Calu3 (cell line): ENCODE data around the gene OR52D1. TPM values are rescaled to one million over a fixed set of nuclear protein-coding genes. Genes with fewer than 3 reads are reported as not detected.

Experiments used
- BruUV-seq: library from RNA; stranded (reverse); fragments of 400-500 nt; replicated peaks from 2 replicates; lab custom pipeline; 2021; lab: Mats Ljungman, UMichigan
- CTCF ChIA-PET: fragments of 300-600 bp; sonication (Branson Sonifier 250); formaldehyde crosslinking; loops from one replicate; lab custom pipeline; 2022; ENCODE audit warnings: antibody characterized with exemption; lab: Charles Lee
- DNase-seq: peaks from one replicate; pipeline ENCODE4 v3.0.0; 2022
- H3K27ac Mint-ChIP-seq: one replicate; pipeline ENCODE4 v1.8.0; 2022; ENCODE audit warnings: mixed read lengths; ENCODE audit not compliant: unreplicated experiment
- H3K27me3 Mint-ChIP-seq: one replicate; pipeline ENCODE4 v1.8.0; 2022; ENCODE audit warnings: mixed read lengths; ENCODE audit not compliant: unreplicated experiment
- H3K36me3 Mint-ChIP-seq: one replicate; pipeline ENCODE4 v1.8.0; 2022; ENCODE audit warnings: mild to moderate bottlenecking, moderate library complexity, mixed read lengths; ENCODE audit not compliant: insufficient read depth, unreplicated experiment
- H3K4me1 Mint-ChIP-seq: one replicate; pipeline ENCODE4 v1.8.0; 2022; ENCODE audit warnings: mild to moderate bottlenecking, low read depth, mixed read lengths; ENCODE audit not compliant: unreplicated experiment
- H3K4me3 Mint-ChIP-seq: one replicate; pipeline ENCODE4 v1.8.0; 2022; ENCODE audit warnings: mild to moderate bottlenecking, low read depth, moderate library complexity, mixed read lengths; ENCODE audit not compliant: unreplicated experiment
- H3K9me3 Mint-ChIP-seq: one replicate; pipeline ENCODE4 v1.8.0; 2022; ENCODE audit warnings: low read depth, mixed read lengths; ENCODE audit not compliant: unreplicated experiment
- intact Hi-C: fragments of 100-400 bp; cut with micrococcal nuclease; formaldehyde crosslinking; loops from one replicate; pipeline ENCODE4 v1.10.0; 2022; ENCODE audit not compliant: unreplicated experiment
- total RNA-seq: library from RNA; stranded (reverse); gene quantifications from 2 replicates; pipeline ENCODE4 v1.2.3, GENCODE V29; 2022
- TF ChIP-seq, protein P1 (sequence below): fragments of 200-600 bp; IDR thresholded peaks from one replicate; pipeline ENCODE4 v1.8.0; 2022; ENCODE audit warnings: antibody characterized with exemption; ENCODE audit not compliant: unreplicated experiment

The OR52D1 gene
- total RNA-seq, 1 experiment from 2014 or later, result not detected

DNA sequence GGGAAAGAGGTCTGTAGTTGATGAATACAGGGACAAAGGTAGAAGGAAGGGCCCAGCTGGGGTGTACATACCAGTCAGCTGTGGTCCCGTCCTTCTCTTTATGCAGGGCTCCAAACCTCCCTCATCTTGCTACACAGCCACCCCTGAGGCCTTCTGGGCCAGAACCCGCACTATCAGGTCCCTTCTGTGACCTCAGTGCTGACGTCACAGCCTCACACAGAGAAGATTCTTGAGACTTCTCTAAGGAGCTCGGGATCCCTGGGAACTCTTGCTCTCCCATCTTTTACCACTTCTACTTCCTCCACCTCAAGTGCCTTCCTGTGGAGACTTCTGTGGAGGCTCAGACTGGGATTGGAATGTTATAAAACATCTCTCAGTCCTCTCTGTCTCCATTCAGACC is 21.3 kb downstream of the OR52D1 start, which contains the start of gene UBQLN3:
TSS of gene UBQLN3 (minus strand) at position 155 of the 400 bp plus-strand sequence. CDS start 399 bp downstream, outside the sequence.
- no peak within 1 kb of the TSS for H3K27ac Mint-ChIP-seq
- peaks cover 90% of the 10 kb centered on the region for H3K27me3 Mint-ChIP-seq
- DNase-seq, result no peak
- no TSS peak for BruUV-seq
- intact Hi-C loops, result no loop called here
- no peaks in the 10 kb centered on the region for H3K4me1 Mint-ChIP-seq
- CTCF ChIA-PET, result no interaction called here
- H3K36me3 Mint-ChIP-seq, result no peaks in the 10 kb centered on the region
- TF ChIP-seq, protein P1, sequence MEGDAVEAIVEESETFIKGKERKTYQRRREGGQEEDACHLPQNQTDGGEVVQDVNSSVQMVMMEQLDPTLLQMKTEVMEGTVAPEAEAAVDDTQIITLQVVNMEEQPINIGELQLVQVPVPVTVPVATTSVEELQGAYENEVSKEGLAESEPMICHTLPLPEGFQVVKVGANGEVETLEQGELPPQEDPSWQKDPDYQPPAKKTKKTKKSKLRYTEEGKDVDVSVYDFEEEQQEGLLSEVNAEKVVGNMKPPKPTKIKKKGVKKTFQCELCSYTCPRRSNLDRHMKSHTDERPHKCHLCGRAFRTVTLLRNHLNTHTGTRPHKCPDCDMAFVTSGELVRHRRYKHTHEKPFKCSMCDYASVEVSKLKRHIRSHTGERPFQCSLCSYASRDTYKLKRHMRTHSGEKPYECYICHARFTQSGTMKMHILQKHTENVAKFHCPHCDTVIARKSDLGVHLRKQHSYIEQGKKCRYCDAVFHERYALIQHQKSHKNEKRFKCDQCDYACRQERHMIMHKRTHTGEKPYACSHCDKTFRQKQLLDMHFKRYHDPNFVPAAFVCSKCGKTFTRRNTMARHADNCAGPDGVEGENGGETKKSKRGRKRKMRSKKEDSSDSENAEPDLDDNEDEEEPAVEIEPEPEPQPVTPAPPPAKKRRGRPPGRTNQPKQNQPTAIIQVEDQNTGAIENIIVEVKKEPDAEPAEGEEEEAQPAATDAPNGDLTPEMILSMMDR, result no peak
- H3K9me3 Mint-ChIP-seq, result no peaks in the 10 kb centered on the region
- no peak within 1 kb of the TSS for H3K4me3 Mint-ChIP-seq

DNA sequence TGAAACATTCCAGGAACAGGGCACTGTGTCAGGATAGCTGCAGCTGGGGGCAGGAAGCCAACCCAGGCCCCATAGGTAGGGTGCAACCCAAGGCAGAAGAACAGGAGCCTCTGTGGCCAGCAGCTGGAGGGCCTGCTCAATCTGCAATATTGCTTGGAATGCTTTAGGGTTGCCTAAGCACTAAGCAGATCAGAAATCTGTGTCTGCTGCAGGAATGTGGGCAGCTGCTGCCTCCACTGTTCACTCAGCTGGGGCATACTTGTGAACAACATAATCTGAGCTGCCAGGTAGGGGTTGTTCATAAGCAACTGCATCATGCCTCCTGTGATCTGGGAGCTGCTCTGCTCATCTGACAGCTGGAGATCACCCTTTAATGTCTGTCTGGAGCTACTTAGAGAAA is 26.4 kb downstream of the OR52D1 start:
- no TSS peak for BruUV-seq
- no peak overlapping the region for H3K27ac Mint-ChIP-seq
- H3K4me3 Mint-ChIP-seq, result no peak overlapping the region
- no peaks in the 10 kb centered on the region for H3K4me1 Mint-ChIP-seq
- H3K36me3 Mint-ChIP-seq, result no peaks in the 10 kb centered on the region
- H3K9me3 Mint-ChIP-seq, result no peaks in the 10 kb centered on the region
- TF ChIP-seq, protein P1, result no peak
- no peak for DNase-seq
- intact Hi-C loops, result no loop called here
- peaks cover 59% of the 10 kb centered on the region for H3K27me3 Mint-ChIP-seq
- CTCF ChIA-PET, result no interaction called here

DNA sequence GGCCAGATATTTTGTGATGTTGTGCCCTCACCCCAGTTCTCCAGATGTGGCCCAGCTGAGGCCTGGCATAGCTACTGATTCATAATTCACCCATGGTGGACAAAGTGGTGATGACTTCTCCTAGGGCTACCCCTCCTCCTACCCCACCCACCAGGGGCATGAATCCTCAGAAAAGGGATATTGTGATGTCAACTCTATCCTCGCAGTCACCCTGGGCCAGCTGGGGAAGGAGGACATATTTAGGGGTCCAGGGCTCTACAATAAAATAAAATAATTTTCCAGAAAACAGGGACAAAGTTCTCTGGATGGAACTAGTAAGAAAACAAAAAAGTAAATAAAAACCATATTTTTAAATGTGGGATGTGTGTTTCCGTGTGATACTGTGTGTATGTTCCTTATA is 28.1 kb downstream of the OR52D1 start, which contains the start of gene UBQLNL:
TSS of gene UBQLNL (minus strand) at position 101 of the 400 bp plus-strand sequence. CDS start 258 bp downstream, outside the sequence.
- no peaks in the 10 kb centered on the region for H3K9me3 Mint-ChIP-seq
- TF ChIP-seq, protein P1, result no peak
- peaks cover 42% of the 10 kb centered on the region for H3K27me3 Mint-ChIP-seq
- CTCF ChIA-PET, result no interaction called here
- H3K4me3 Mint-ChIP-seq, result no peak within 1 kb of the TSS
- no peaks in the 10 kb centered on the region for H3K36me3 Mint-ChIP-seq
- DNase-seq, result no peak
- BruUV-seq, result no TSS peak
- intact Hi-C loops, result no loop called here
- H3K4me1 Mint-ChIP-seq, result no peaks in the 10 kb centered on the region
- no peak within 1 kb of the TSS for H3K27ac Mint-ChIP-seq

DNA sequence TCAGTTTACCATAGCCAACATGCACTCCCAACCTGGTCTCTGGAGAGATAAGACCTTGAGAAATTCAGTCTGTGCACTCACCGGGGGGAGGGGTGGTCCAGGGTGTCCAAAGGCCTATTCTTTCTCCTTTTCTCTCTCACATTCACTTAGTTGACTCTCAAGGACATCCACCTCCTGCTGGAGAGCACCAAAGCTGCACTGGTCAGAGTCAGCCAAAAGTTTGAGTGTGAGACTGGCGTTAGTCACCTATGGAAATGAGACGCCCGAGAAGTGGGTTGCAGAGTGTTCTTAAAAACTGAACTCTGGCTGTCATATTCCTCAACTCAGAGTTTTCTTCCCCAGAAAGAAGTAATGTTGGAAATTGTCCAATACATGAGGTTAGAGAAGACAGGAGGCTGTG is 33.1 kb downstream of the OR52D1 start:
- H3K36me3 Mint-ChIP-seq, result no peaks in the 10 kb centered on the region
- no peaks in the 10 kb centered on the region for H3K4me1 Mint-ChIP-seq
- TF ChIP-seq, protein P1, result no peak
- H3K9me3 Mint-ChIP-seq, result no peaks in the 10 kb centered on the region
- no peak overlapping the region for H3K27ac Mint-ChIP-seq
- CTCF ChIA-PET, result interaction anchor here (0.7 kb wide), 1 partner anchor 32 kb away, joined by 6 read pairs; no protein-coding TSS in a partner anchor
- DNase-seq, result no peak
- intact Hi-C loops, result no loop called here
- no TSS peak for BruUV-seq
- no peak overlapping the region for H3K4me3 Mint-ChIP-seq
- H3K27me3 Mint-ChIP-seq, result peaks cover 30% of the 10 kb centered on the region
